H9 (cell line): ENCODE data around the gene P3H2. TPM values are rescaled to one million over a fixed set of nuclear protein-coding genes. Genes with fewer than 3 reads are reported as not detected.

Experiments used
- DNase-seq: peaks from one replicate; pipeline ENCODE4 v3.0.0-alpha.2; 2017
- H2AFZ ChIP-seq: one replicate; pipeline ENCODE4 v1.6.1; 2013; ENCODE audit warnings: mild to moderate bottlenecking, low read length, control low read depth, moderate library complexity
- H2AK5ac ChIP-seq: 2 replicates; pipeline ENCODE4 v1.6.1; 2013; ENCODE audit warnings: low read length, control low read depth, mixed read lengths; ENCODE audit not compliant: insufficient read length
- H2BK120ac ChIP-seq: one replicate; pipeline ENCODE4 v1.6.1; 2013; ENCODE audit warnings: low read depth, mild to moderate bottlenecking, low read length, control low read depth, inconsistent platforms; ENCODE audit not compliant: poor library complexity, severe bottlenecking
- H2BK12ac ChIP-seq: 2 replicates; pipeline ENCODE4 v1.6.1; 2013; ENCODE audit warnings: low read length, control low read depth, mixed read lengths, low read depth; ENCODE audit not compliant: insufficient read length
- H2BK15ac ChIP-seq: 2 replicates; pipeline ENCODE4 v1.6.1; 2013; ENCODE audit warnings: low read depth, low read length, control low read depth
- H2BK20ac ChIP-seq: one replicate; pipeline ENCODE4 v1.6.1; 2013; ENCODE audit warnings: low read depth, mild to moderate bottlenecking, low read length, control low read depth, inconsistent platforms; ENCODE audit not compliant: poor library complexity, severe bottlenecking
- H2BK5ac ChIP-seq: 2 replicates; pipeline ENCODE4 v1.6.1; 2013; ENCODE audit warnings: low read length, control low read depth, mixed read lengths; ENCODE audit not compliant: insufficient read length
- H3K14ac ChIP-seq: 2 replicates; pipeline ENCODE4 v1.6.1; 2013; ENCODE audit warnings: low read length, control low read depth; ENCODE audit not compliant: insufficient read depth
- H3K18ac ChIP-seq: 2 replicates; pipeline ENCODE4 v1.6.1; 2013; ENCODE audit warnings: low read depth, mild to moderate bottlenecking, mixed read lengths, low read length, control low read depth; ENCODE audit not compliant: insufficient read length
- H3K23ac ChIP-seq: 2 replicates; pipeline ENCODE4 v1.6.1; 2013; ENCODE audit warnings: low read length, control low read depth, mixed read lengths, low read depth; ENCODE audit not compliant: insufficient read length
- H3K23me2 ChIP-seq: 2 replicates; pipeline ENCODE4 v1.6.1; 2013; ENCODE audit warnings: low read depth, mild to moderate bottlenecking, mixed read lengths, low read length, control low read depth; ENCODE audit not compliant: insufficient read length, poor library complexity, severe bottlenecking
- H3K27ac ChIP-seq: 2 replicates; pipeline ENCODE4 v1.5.1; 2013; ENCODE audit warnings: low read length, control low read depth, mixed read lengths, low read depth; ENCODE audit not compliant: insufficient read length
- H3K27me3 ChIP-seq: 2 replicates; pipeline ENCODE4 v1.6.1; 2013; ENCODE audit warnings: low read length, control low read depth, inconsistent platforms; ENCODE audit not compliant: insufficient read depth
- H3K4ac ChIP-seq: 2 replicates; pipeline ENCODE4 v1.6.1; 2013; ENCODE audit warnings: low read depth, mild to moderate bottlenecking, control low read depth, inconsistent platforms, low read length, moderate library complexity
- H3K4me1 ChIP-seq: 2 replicates; pipeline ENCODE4 v1.6.1; 2013; ENCODE audit warnings: low read length, control low read depth, inconsistent platforms; ENCODE audit not compliant: insufficient read depth
- H3K4me2 ChIP-seq: 2 replicates; pipeline ENCODE4 v1.6.1; 2013; ENCODE audit warnings: low read length, control low read depth, mixed read lengths; ENCODE audit not compliant: insufficient read length, insufficient read depth
- H3K56ac ChIP-seq: 2 replicates; pipeline ENCODE4 v1.6.1; 2013; ENCODE audit warnings: low read depth, mild to moderate bottlenecking, mixed read lengths, low read length, control low read depth; ENCODE audit not compliant: insufficient read length
- H3K79me1 ChIP-seq: 2 replicates; pipeline ENCODE4 v1.6.1; 2013; ENCODE audit warnings: low read depth, mild to moderate bottlenecking, moderate library complexity, low read length, control low read depth, inconsistent platforms; ENCODE audit not compliant: insufficient read depth, poor library complexity, severe bottlenecking
- H3K79me2 ChIP-seq: 2 replicates; pipeline ENCODE4 v1.6.1; 2013; ENCODE audit warnings: low read length, control low read depth, inconsistent platforms; ENCODE audit not compliant: insufficient read depth
- H3K9ac ChIP-seq: 2 replicates; pipeline ENCODE4 v1.6.1; 2013; ENCODE audit warnings: low read length, control low read depth, mixed read lengths; ENCODE audit not compliant: insufficient read length; ENCODE audit errors: extremely low read depth
- H3K9me3 ChIP-seq: one replicate; pipeline ENCODE4 v1.6.1; 2013; ENCODE audit warnings: low read depth, low read length, inconsistent platforms; ENCODE audit not compliant: control insufficient read depth
- H3T11ph ChIP-seq: one replicate; pipeline ENCODE4 v1.6.1; 2013; ENCODE audit warnings: mild to moderate bottlenecking, low read length, control low read depth, inconsistent platforms
- H4K20me1 ChIP-seq: one replicate; pipeline ENCODE4 v1.6.1; 2013; ENCODE audit not compliant: control insufficient read depth, insufficient read length, insufficient read depth
- H4K5ac ChIP-seq: 2 replicates; pipeline ENCODE4 v1.6.1; 2013; ENCODE audit warnings: low read depth, mild to moderate bottlenecking, mixed read lengths, low read length, control low read depth; ENCODE audit not compliant: insufficient read length
- H4K8ac ChIP-seq: replicated peaks from 2 replicates; pipeline ENCODE4 v1.6.1; 2013; ENCODE audit warnings: low read length, control low read depth, mixed read lengths, low read depth; ENCODE audit not compliant: insufficient read length
- H4K91ac ChIP-seq: 2 replicates; pipeline ENCODE4 v1.6.1; 2013; ENCODE audit warnings: low read depth, mild to moderate bottlenecking, moderate library complexity, mixed read lengths, low read length, control low read depth; ENCODE audit not compliant: insufficient read length
- H3K27ac Mint-ChIP-seq, 3 experiments: 2 replicates in 2 of 3; 3 replicates in 1 of 3; pipeline ENCODE4 v1.8.0; 2020 to 2021; ENCODE audit warnings: mixed read lengths in 3 of 3, mild to moderate bottlenecking in 1 of 3, moderate library complexity in 1 of 3
- H3K27me3 Mint-ChIP-seq: 2 replicates; pipeline ENCODE4 v1.8.0; 2021; ENCODE audit warnings: low read depth, mild to moderate bottlenecking, moderate library complexity, mixed read lengths
- H3K36me3 Mint-ChIP-seq, 3 experiments: 2 replicates in 2 of 3; 3 replicates in 1 of 3; pipeline ENCODE4 v1.8.0; 2020 to 2021; ENCODE audit warnings: low read depth in 3 of 3, mixed read lengths in 3 of 3; ENCODE audit not compliant: insufficient read depth in 1 of 3
- H3K4me1 Mint-ChIP-seq, 2 experiments: 2 replicates each; pipeline ENCODE4 v1.8.0; 2020; ENCODE audit warnings: mixed read lengths in 2 of 2
- H3K4me3 Mint-ChIP-seq, 2 experiments: 2 replicates in 1 of 2; 3 replicates in 1 of 2; pipeline ENCODE4 v1.8.0; 2020 to 2021; ENCODE audit warnings: mild to moderate bottlenecking in 2 of 2, mixed read lengths in 2 of 2, moderate library complexity in 1 of 2
- H3K9me3 Mint-ChIP-seq, 2 experiments: 2 replicates in 1 of 2; 3 replicates in 1 of 2; pipeline ENCODE4 v1.8.0; 2020; ENCODE audit warnings: mild to moderate bottlenecking in 2 of 2, mixed read lengths in 2 of 2, moderate library complexity in 1 of 2
- WGBS: extraction: QIAGEN DNeasy Blood & Tissue Kit; methylation state at CpG from one replicate; pipeline ENCODE4 v1.1.7; 2013; ENCODE audit warnings: missing lambda C conversion rate, low lambda C conversion rate, mixed read lengths; ENCODE audit not compliant: insufficient read length; ENCODE audit errors: extremely low coverage; 5-methylcytosine and 5-hydroxymethylcytosine counted together
- total RNA-seq: library from RNA; stranded (reverse); gene quantifications from 2 replicates; pipeline ENCODE4 v1.2.1, GENCODE V29; 2021
- TF ChIP-seq, protein P1 (sequence below): fragments of 200-600 bp; sonication (generic); conservative IDR thresholded peaks from 3 replicates; pipeline ENCODE4 v1.8.0; 2021; ENCODE audit warnings: antibody characterized with exemption, mild to moderate bottlenecking

The P3H2 gene
- total RNA-seq, 1 experiment from 2014 or later = 41.5 TPM

DNA sequence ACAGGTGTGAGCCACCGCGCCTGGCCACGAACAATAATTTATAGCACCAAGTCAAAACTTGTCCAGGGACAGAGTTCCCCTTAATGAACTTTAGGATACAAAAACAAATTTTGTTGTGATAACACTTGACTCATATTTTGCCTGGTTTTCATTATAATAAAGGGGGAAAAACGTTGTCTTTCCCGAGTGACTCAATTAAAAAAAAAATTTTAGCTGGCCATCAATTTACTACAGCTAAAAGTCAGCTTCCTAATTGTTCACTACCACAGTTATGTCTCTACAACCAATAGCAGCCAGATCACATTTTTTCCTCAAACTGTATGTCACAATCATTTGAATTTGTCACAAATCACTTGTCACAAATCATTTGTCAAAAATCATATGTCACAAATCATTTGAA is 116.0 kb downstream of the P3H2 start:
- Histone ChIP-seq H3K79me1 (no peaks in the 10 kb centered on the region), H2AFZ (no peak overlapping the region), H3K4me2 (no peak overlapping the region), H3K23me2 (no peaks in the 10 kb centered on the region), H3K4ac (no peak overlapping the region), H2AK5ac (no peak overlapping the region), H3K27ac (no peak overlapping the region), H2BK12ac (no peak overlapping the region), H2BK5ac (no peak overlapping the region), H3K9ac (no peak overlapping the region), H4K91ac (no peak overlapping the region), H3K9me3 (no peaks in the 10 kb centered on the region), H3T11ph (no peak overlapping the region), H2BK120ac (no peak overlapping the region), H3K4me1 (no peaks in the 10 kb centered on the region; the same call in 1 of the 2 replicates), H3K23ac (no peak overlapping the region), H3K14ac (no peak overlapping the region), H3K79me2 (no peaks in the 10 kb centered on the region), H2BK20ac (no peak overlapping the region), H3K56ac (no peak overlapping the region), H4K20me1 (no peaks in the 10 kb centered on the region), H3K27me3 (no peaks in the 10 kb centered on the region), H2BK15ac (no peak overlapping the region), H3K18ac (no peak overlapping the region), H4K8ac (no peak overlapping the region), H4K5ac (no peak overlapping the region)
- no CpG with 5 or more reads among the region's 5 CpGs for WGBS
- no peak overlapping the region for H3K4me3 Mint-ChIP-seq
- no peaks in the 10 kb centered on the region for H3K9me3 Mint-ChIP-seq
- no peaks in the 10 kb centered on the region for H3K36me3 Mint-ChIP-seq
- no peak overlapping the region for H3K27ac Mint-ChIP-seq
- TF ChIP-seq, protein P1, sequence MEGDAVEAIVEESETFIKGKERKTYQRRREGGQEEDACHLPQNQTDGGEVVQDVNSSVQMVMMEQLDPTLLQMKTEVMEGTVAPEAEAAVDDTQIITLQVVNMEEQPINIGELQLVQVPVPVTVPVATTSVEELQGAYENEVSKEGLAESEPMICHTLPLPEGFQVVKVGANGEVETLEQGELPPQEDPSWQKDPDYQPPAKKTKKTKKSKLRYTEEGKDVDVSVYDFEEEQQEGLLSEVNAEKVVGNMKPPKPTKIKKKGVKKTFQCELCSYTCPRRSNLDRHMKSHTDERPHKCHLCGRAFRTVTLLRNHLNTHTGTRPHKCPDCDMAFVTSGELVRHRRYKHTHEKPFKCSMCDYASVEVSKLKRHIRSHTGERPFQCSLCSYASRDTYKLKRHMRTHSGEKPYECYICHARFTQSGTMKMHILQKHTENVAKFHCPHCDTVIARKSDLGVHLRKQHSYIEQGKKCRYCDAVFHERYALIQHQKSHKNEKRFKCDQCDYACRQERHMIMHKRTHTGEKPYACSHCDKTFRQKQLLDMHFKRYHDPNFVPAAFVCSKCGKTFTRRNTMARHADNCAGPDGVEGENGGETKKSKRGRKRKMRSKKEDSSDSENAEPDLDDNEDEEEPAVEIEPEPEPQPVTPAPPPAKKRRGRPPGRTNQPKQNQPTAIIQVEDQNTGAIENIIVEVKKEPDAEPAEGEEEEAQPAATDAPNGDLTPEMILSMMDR = no peak
- no peaks in the 10 kb centered on the region for H3K27me3 Mint-ChIP-seq
- peaks cover 26 to 49% of the 10 kb centered on the region in 2 experiments for H3K4me1 Mint-ChIP-seq
- DNase-seq = no peak
